Putamen (tissue), 1 donor: ENCODE data around the gene RALB.
A peak's percentile ranks its signal among the peaks of the same experiment; 100 is the strongest.
"Not testable (repeated sequence)": the region's sequence is repeated elsewhere in the genome, so short reads cannot be mapped to it uniquely, and the experiment has no call there.

ENCODE experiments used
- DNase-seq: peaks from one replicate; pipeline ENCODE4 v3.0.0-alpha.2; 2016; ENCODE audit warnings: low spot score

RALB gene

DNA sequence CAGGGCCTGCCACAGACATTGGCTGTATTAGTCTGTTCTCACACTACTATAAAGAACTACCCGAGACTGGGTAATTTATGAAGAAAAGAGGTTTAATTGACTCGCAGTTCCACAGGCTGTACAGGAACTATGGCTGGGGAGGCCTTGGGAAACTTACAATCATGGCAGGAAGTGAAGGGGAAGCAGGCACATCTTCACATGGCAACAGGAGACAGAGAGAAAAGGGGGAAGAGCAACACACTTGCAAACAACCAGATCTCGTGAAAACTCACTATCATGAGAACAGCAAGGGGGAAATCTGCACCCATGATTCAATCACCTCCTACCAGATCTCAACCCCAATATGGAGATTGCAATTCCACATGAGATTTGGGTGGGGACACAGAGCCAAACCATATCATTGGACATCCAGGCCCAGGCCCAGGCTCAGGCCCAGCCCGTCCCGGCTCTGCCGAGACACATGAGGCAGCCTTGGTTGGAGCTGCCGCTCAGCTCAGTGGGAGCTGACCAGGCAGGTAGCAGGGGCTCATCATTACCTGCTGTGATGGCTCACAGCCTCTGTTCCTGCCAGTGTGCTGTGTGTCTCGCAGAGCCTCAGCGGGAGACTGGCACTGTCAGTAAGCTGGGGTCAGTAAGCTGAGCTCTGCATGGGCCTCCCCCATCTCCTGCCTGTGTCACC lies 8.6 kb upstream of the RALB start:
- DNase-seq, result no peak

DNA sequence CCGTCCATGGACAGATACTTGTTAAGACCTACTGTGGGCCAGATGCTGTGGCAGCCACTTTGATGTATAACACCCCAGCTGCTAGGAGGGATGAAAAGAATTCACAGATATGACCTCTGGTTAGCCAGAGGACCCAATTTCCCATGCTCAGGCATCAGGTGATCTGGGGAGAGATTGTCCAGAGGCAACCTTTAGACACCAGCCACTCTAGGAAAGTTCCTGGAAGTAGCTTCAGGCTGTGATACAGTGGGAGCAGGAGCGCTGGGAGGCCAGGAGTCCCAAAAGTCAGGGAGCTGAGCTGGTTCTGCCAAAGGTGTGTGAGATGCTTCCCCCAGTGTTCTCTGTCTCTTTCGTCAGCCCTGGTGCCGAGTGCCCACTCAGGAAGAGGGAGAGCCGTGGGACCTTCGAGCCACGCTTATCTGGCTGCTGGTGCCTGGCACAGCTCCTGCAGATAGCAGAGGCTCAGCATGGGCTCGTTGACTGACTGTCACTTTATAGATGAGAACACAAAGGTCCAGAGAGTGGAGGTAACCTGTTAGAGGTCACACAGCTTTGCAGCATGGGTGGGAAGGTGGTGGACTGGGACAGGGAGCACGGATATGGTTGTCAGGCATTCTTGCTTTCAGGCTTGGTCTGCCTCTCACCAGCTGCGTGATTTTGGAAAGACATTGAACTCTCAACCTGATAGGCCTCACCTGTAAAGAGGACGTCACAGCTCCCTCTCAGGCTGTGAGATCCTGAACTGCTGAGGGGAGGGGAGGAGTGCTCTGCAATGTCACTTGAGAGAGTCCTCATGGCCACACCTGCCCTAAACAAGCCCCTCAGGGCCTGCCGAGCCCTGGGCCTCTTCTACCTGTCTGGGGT lies 7.8 kb upstream of the RALB start:
- no peak for DNase-seq

DNA sequence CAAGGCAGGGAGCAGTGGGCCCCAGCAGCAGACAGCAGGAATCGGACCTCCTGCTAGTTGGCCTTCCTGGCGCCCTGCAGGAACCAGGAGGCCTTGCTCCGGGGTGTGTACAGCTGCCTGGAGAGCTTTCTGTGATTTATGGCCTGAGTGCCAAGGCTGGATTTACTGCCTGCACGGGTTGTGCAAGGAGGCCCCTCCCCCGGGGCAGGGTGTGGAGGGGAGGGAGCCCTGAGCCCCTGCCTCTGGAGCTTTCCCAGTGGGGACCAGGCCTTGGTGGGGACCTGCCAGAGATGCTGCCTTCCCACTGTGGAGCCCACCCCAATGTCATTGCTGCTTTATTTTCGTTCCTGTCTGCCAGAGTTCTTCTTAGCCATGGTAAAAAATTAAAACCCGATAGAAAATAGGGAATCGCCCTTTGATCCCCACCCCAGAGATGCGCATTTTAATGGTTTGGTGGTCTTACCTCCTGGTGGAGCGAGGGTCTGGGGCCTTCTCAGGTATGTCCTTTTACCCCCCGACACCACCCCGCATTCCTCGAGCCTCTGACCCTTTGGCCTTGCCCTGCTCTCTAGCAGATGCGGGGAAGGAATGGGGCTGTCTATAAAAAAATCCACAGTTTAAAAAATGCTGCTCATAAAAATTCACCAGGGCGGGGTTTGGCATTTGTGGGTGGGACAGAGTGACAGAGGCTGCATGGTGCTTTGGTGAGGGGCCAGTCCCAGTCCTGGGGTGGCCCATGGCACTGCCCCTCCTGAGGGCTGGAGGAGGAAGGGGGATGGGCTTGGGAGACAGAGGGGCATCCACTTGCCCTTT lies 6.9 kb upstream of the RALB start:
- DNase-seq, result no peak

DNA sequence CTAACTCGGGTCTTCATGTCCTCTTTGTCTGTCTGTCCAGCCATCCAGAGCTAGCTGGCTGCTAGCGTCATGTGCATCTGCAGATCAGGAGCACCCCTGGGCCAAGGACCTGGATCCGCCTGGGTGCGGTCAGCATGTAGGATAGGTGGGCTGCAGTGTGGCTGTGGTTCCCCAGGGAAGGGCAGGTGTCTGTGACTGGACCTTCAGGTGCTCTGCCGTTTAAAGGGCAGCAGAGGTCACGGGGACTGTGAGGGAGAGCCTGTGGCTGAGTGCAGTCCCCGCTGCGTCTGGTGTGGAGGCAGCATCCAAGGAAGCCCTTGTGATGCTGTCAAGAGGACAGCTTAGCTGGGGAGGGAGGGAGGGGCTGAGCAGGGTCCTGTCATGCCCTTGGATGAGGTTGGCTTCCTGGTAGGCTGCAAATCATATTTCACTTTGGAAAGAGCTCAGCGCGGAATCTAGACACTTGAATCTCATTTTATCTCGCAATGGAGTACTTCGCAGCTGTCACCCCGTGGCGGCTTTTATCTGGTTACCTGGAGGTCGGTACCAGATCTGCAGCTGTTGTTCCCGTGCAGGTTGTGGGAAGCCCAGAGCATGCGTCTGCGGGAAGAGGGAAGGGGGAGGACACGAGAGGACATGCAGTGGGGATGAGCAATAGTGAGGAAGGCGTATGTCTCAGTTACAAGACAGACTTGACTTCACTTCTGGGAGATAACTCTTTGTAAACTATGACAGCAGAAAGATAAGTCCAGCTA lies 5.9 kb upstream of the RALB start:
- no peak for DNase-seq

DNA sequence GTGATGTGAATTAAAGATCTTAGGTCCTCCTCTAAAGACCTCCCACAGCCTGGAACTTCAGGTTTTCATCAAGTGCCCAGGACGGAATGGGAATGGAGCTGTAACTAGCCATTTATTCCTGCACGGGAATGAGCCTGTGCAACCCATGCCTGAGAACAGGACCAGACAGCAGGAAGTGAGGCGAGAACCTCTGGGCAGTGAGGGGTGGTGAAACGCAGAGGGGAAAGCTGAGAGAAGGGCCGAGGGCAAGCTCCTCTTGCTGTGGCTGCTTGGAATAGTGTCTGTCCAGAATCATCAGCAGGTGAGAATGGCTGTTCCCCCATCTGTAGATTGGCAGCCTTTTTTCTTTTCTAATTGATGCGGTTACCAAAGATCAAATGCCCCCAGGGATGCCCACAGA lies 4.8 kb upstream of the RALB start:
- DNase-seq, result no peak

DNA sequence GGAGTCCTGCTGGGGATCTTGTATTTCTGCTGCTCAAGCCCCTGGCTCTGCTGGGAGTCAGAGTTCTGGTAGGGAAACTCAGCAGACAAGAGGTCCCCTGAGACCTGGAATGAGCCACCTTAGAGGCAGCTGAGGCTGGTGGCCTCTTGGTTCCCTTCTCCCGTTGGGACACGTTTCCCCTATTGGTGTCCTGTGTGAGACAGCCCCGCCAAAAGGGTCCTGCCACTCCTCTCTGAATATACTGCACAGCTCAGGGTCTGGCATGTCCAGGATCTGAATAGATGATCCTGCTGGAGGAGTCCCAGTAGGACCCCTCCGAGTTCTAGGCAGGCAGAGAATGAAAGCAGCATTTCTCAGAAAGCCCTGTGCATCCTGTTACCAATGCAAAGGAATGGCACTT lies 2.0 kb upstream of the RALB start:
- no peak for DNase-seq

DNA sequence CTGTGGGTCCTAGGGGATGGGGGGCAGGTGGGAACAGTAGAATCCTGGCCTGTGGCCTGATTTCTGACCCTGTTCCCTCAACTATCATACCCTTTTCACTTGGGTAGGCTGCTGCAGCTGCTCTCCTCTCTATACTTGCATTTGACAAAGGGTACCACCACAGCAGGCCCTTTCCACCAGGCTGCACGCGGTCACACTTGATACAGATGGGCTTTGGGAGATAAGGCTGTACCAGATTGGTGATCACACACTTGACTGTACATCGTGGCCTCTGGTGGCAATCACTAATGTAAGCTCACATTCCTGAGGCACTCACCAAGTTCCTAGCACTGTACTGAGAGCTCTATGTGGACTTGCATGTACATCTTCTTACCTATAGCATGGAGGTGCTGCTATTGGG lies 1.6 kb upstream of the RALB start:
- DNase-seq, result no peak

DNA sequence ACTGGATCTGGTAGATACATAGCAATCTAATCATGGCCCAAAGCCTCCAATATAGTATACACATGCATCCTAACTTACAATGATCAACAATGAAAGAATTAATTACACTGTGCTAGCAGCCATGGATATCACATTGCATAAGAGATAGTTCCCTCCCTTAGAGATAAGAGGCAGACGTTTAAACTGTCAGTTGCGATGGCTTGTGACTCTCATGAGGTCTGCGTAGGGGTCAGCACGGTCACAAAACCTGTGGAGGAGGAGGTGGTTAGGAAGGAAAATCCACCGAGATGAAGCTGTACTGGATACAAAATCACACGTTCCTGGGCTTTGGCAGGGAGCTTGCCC lies 800 bp upstream of the RALB start:
- DNase-seq, result no peak

DNA sequence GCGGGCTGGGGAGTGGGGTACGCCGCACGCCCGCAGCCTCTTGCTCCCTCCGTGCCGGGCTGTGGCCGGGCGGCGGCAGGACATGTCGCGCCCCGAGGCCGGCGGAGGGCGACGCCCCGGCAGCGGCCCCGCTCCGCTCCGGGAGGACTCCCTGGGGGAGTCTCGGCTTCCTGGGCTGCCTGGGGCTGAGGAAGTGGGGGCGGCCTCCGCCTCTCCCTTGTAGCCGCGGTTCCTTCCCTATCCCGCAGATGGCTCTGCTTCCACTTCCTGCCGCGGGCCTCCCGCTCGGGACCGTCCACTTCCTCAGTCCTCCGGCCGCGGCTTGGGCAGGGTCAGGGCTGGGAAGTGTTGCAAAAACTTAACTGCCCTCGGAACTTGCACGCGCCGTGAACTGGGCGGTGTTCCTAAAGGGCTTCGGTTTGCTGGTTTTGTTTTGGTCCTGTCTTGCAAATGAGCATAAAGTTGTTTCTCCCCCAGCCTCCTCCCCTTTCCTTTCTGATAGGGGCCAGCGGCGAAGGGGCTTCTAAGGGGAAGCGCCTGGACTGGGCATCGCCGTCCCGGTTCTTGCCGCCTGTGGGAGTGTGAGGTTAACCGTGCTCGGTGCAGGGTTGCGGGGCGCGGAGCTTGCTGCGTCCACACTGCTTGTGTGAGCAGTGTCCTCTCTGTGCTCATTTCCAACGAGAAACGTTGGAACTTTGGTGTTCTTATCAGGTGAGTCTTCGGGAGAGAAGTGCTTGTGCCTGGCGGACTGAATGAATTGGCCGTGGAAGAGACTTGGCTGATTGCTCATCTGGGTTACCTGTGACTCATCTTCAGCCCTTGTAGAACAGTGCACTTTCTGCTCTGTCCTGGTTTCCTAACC lies 600 bp downstream of the RALB start:
- DNase-seq, result peak; percentile 74

DNA sequence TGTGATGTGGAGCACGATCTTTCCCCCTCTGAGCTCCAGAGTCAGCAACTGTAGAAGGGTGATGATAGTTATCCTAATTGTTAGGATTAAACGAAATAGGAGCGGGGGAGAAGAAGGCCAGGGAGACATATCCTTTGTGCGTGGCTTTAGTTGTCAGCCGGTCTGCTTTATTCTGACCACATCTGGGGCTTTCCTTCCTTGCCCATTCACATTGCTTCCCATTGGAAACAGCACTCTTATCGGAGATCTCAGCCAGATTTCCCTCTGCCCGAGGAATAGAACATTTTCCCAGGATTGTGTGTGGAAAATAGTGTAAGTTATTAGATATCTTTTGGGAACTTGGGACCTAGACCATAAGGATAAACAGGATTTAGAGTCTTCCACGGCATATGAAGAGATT lies 1.5 kb downstream of the RALB start:
- no peak for DNase-seq

DNA sequence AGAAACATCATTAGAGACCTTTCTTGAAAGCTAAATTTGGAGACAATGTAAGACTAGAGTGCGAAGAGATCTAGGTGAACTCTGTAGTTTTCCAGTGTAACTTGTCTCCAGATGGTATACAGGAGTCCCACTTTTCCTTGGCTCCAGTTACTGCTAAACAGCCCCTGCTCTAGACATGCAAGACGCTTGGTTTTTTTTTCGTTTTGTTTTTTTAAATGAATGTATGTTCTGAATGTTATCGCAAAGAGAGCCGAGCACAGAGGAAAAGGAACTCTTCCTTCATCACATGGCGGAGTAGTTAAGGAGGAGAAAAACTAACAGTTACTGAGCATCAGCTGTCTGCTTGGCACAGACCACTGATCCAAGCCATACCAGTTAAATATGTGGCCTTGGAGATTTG lies 2.4 kb downstream of the RALB start:
- no peak for DNase-seq

DNA sequence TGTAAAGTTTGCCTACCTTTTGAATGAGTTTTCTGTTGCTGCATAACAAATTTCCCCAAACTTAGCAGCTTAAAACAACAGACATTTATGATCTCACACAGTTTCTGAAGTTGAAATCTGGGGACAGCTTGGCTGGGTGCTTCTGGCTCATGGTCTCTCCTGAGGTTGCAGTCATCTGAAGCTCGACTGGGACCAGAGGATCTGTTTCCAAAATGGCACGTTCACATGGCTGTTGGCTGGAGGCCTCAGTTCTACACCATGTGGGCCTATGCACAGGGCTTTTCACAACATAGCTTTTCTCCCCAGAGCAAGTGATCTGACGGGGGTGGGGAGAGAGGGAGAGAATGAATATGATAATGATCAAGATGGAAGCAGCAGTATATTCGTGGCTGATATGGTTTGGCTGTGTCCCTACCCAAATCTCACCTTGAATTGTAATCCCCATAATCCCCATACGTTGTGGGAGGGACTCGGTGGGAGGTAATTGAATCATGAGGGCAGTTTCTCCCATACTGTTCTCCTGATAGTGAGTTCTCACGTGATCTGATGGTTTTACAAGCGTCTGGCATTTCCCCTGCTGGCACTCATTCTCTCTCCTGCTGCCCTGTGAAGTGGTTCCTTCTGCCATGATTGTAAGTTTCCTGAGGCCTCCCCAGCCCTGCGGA lies 3.5 kb downstream of the RALB start:
- no peak for DNase-seq

DNA sequence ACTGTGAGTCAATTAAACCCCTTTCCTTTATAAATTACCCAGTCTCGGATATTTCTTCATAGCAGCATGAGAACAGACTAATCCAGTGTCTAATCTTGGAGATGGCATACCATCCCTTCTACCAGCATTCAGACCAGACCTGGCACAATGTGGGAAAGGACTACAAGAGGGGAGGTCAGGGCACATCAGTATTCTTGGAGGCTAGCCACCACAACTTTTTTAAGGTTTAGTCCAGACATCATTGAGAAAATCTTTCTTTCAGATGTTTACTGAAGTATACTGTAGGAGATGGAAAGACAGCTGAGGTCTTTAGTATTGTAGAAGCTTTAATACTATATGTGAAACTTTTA lies 4.0 kb downstream of the RALB start:
- no peak for DNase-seq

DNA sequence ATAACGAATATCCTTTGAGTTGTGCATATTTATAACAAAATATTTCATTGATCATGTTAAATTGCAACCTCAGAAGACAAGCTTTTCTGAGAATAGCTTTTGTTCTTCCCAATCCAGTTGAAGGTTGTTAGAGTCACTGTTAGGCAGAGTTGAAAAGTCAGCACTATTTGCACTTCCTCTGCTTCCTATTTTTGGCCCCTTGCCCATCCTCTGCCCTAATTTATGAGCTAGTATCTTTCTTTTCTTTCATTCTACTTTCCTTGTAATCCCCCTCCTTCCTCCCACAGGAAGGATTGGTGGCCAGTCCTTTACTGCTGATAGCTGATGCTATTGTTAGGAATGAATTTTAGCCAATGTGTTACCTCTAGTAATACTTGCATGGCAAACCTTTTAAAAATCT lies 4.9 kb downstream of the RALB start:
- DNase-seq, result no peak

DNA sequence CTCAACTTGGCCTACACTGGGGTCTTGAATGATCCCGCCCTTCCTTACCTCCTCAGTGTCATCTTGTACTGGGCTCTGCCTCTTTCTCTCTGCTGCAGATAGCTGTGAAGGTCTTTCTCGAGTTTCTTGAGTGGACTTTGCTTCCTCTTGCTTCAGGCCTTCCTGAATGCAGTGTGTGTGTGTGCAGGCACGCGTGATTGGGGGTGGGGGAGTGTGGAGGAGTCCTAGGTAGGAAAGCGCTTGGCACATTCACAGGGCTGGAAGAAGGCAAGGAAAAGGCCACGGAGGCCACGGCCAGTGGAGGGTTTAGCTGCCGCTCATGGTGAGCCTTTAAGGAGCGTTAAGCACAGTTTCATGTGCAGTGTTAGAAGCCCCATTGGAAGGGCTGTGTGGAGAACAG lies 5.5 kb downstream of the RALB start:
- DNase-seq, result no peak

DNA sequence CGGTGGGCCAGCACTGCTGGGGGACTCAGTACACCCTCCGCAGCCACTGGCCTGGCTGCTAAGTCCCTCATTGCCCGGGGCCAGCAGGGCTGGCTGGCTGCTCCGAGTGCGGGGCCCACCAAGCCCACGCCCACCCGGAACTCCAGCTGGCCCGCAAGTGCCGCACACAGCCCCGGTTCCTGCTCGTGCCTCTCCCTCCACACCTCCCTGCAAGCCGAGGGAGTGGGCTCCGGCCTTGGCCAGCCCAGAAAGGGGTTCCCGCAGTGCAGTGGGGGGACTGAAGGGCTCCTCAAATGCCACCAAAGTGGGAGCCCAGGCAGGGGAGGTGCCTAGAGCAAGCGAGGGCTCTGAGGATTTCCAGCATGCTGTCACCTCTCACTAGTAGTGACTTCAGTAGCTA lies 7.3 kb downstream of the RALB start:
- not testable (repeated sequence) for DNase-seq

DNA sequence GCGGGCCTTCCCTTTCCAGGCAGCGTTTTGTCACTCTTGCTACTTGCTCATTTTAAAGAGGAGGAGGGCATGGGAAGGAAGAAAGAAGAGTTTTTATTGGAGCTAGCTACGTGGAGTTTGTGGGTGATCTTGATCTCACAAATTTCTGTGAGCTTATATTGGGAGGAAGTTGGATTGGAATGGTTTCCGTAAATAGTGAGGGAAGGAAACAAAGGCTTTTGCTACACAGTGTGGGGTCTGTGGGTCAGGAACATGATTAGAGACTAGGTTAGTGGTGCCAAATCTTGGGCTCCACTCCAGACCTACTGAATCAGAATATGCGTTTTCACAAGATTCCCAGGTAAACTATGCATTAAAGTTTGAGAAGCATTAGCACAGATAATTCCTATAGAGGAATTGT lies 8.1 kb downstream of the RALB start:
- DNase-seq, result no peak

DNA sequence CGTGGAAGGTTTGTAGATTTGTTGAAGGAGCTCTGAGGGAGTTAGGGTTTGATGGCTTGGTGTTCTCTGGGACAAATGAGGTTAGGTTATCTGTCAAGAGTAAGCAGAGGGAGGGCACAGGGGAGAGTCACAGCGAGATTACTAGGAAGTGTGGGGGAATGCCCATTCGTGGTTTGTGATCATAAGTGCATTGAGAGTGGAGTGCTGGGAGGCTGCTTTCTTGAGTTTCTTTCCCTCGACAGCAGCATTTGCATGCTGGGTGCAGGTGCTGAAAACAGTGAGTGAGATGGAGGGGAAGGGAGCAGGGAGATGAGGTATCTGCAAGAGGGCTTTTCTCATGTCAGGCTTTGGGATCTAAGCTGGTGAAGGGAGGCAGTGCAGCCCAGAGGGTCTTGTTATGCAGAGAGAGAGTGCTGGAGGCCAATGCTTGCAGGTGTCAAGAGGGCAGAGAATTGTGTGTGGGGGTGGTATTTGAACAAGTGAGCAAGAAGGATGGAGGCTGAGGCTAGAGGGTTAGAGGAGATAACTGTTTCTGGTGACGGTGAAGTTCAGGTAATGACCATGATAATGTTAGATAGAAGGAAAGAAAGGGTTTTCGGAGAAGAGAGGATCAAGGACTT lies 8.8 kb downstream of the RALB start:
- DNase-seq, result no peak

DNA sequence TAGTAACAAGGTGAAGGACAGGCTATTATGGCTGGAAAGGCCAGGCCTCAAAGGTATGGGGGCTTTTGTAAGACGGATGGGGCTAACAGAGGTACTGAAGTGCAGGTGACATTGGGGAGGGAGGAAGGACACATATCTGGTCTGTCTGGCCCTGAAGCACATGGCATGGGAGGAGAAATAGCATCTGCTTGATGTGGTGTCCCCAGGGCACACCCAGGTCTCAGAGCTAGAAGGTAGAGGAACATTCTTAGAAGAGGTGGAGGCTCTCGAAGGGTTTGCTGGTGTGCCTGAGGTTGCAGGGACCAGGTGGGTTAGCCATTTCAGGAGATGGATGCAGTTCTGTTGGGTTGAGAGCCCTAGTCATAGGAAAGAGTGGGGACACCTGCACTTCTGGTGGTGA lies 9.5 kb downstream of the RALB start:
- DNase-seq, result no peak

DNA sequence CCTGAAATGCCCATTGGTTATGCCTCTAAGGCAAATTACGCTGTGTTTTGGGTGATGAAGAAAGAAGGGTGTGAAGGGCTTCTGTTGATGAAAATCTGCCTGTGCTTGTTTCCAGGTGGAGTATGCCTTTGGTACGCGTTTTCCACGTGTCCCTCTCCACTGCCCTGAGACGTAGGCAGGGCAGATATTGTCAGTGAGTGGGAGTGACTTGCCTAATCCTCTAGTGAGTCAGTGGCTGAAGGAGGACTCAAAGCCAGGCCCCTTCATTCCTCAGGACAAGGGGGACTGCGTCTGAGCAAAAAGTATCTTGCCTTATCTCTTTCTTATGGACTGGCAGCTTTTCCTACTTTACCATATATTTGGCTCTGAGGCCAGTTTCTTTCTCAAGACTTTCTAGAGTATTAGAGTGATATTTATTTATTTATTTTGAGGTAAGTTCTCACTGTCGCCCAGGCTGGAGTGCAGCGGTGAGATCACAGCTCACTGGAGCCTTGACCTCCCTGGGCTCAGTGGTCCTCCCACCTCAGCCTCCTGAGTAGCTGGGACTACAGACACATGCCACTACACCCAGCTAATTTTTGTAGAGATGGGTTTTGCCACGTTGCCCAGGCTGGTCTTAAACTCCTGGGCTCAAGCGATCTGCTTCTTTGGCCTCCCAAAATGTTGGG lies 10.2 kb downstream of the RALB start:
- no peak for DNase-seq
